Endothelial cell of umbilical vein (primary cell): ENCODE data around the gene NPLOC4.
A peak's percentile ranks its signal among the peaks of the same experiment; 100 is the strongest.

Source experiments
- CTCF ChIP-seq, 2 donors: IDR thresholded peaks; 1 replicate in 1 of 2; 2 replicates in 1 of 2; pipeline ENCODE4 v1.5.1; 2011; ENCODE audit warnings: low read length in 2 of 2, mild to moderate bottlenecking in 2 of 2, moderate library complexity in 2 of 2, control low read depth in 1 of 2, inconsistent platforms in 1 of 2, low read depth in 1 of 2; ENCODE audit not compliant: insufficient read depth in 1 of 2; ENCODE audit errors: extremely low read depth in 1 of 2
- EZH2 ChIP-seq: IDR thresholded peaks from 2 replicates; pipeline ENCODE4 v1.6.1; 2012; ENCODE audit warnings: borderline replicate concordance, low read depth, mild to moderate bottlenecking, moderate library complexity, low read length, inconsistent platforms; ENCODE audit not compliant: severe bottlenecking
- FOS ChIP-seq: IDR thresholded peaks from 2 replicates; pipeline ENCODE4 v1.6.1; 2011; ENCODE audit warnings: mild to moderate bottlenecking, low read length, moderate library complexity, borderline replicate concordance; ENCODE audit not compliant: insufficient read depth
- GATA2 ChIP-seq: IDR thresholded peaks from 2 replicates; pipeline ENCODE4 v1.7.0; 2011; ENCODE audit warnings: low read depth, mild to moderate bottlenecking, moderate library complexity, mixed read lengths, low read length; ENCODE audit not compliant: insufficient read length, insufficient read depth
- JUN ChIP-seq: IDR thresholded peaks from 2 replicates; pipeline ENCODE4 v1.6.1; 2011; ENCODE audit warnings: borderline replicate concordance, low read depth; ENCODE audit not compliant: insufficient read length, insufficient read depth
- MAX ChIP-seq: IDR thresholded peaks from 2 replicates; pipeline ENCODE4 v1.6.1; 2011; ENCODE audit not compliant: insufficient read depth, insufficient read length
- MYC ChIP-seq: IDR thresholded peaks from one replicate; pipeline ENCODE4 v1.6.1; 2011; ENCODE audit warnings: mild to moderate bottlenecking, low read depth, low read length
- POLR2A ChIP-seq: IDR thresholded peaks from 2 replicates; pipeline ENCODE4 v1.6.1; 2012; ENCODE audit warnings: low read depth, mild to moderate bottlenecking, control low read depth, low read length
- POLR2AphosphoS5 ChIP-seq: IDR thresholded peaks from 2 replicates; pipeline ENCODE4 v1.6.1; 2012; ENCODE audit warnings: low read depth, mild to moderate bottlenecking, control low read depth, low read length, moderate library complexity; ENCODE audit not compliant: insufficient read depth

GRCh38 chr17:81536299-81537290 is 100.3 kb downstream of the NPLOC4 start:
- no peak for TF ChIP-seq CTCF (IDR thresholded peaks at IDR 0.05; ENCODE audit: extremely low read depth in 1 of 2, insufficient read depth in 1 of 2, low read depth in 1 of 2, low read length in 2 of 2)
- no peak for TF ChIP-seq MAX
- TF ChIP-seq FOS = no peak
- no peak for TF ChIP-seq JUN
- TF ChIP-seq EZH2 = peak; percentile 98
- no peak for TF ChIP-seq POLR2A
- peak; percentile 34 for TF ChIP-seq POLR2AphosphoS5
- no peak for TF ChIP-seq MYC
- TF ChIP-seq GATA2 = no peak
